ENCODE results near the gene HDDC3. TPM values are rescaled to one million over a fixed set of nuclear protein-coding genes. Genes with fewer than 3 reads are reported as not detected.
"Not testable (repeated sequence)": the region's sequence is repeated elsewhere in the genome, so short reads cannot be mapped to it uniquely, and the experiment has no call there.

Gene HDDC3
- total RNA-seq, 1 experiment from 2014 or later = 15.9 TPM

- Histone ChIP-seq H3K4me2 (ENCODE audit: low read depth, low read length, poor library complexity, severe bottlenecking) (peak overlapping the region; percentile 89), H3K79me2 (ENCODE audit: low read length) (peaks cover 5% of the 10 kb centered on the region; the same call in 1 of the 2 replicates), H4K20me1 (ENCODE audit: insufficient read depth, low read depth, low read length) (no peaks in the 10 kb centered on the region), H3K9ac (ENCODE audit: low read length) (peak overlapping the region; percentile 81), H3K36me3 (ENCODE audit: insufficient read depth, low read length) (0 out of 2 replicates have a peak, but pooled peaks cover 6% of the 10 kb centered on the region), H3K4me3 (ENCODE audit: low read length) (peak overlapping the region; percentile 75), H2AFZ (ENCODE audit: low read length) (peak overlapping the region; percentile 47; the same call in 1 of the 2 replicates), H3K27ac (ENCODE audit: low read length) (peak overlapping the region; percentile 65), H3K9me3 (ENCODE audit: low read length) (no peaks in the 10 kb centered on the region), H3K4me1 (ENCODE audit: low read length) (peaks cover 20% of the 10 kb centered on the region), H3K27me3 (ENCODE audit: low read length) (no peaks in the 10 kb centered on the region), H3K9me2 (replicated peaks; ENCODE audit: insufficient read depth, low read length) (no peaks in the 10 kb centered on the region)
- DNase-seq = peak; percentile 77
These were observed 30.9 kb downstream of the HDDC3 start for GRCh38 chr15:90901175-90902039.

- not testable (repeated sequence) for H3K27ac ChIP-seq (ENCODE audit: low read length); H3K27me3 ChIP-seq (ENCODE audit: low read length); H3K4me2 ChIP-seq (ENCODE audit: low read depth, low read length, poor library complexity, severe bottlenecking); H2AFZ ChIP-seq (ENCODE audit: low read length); H3K79me2 ChIP-seq (ENCODE audit: low read length); H4K20me1 ChIP-seq (ENCODE audit: insufficient read depth, low read depth, low read length); H3K4me3 ChIP-seq (ENCODE audit: low read length); H3K36me3 ChIP-seq (ENCODE audit: insufficient read depth, low read length); H3K9ac ChIP-seq (ENCODE audit: low read length); H3K9me3 ChIP-seq (ENCODE audit: low read length); H3K9me2 ChIP-seq (replicated peaks; ENCODE audit: insufficient read depth, low read length)
- peak; percentile 52 for DNase-seq
- peaks cover 11% of the 10 kb centered on the region for H3K4me1 ChIP-seq (ENCODE audit: low read length)
These were observed 35.2 kb downstream of the HDDC3 start for GRCh38 chr15:90897131-90897655.

DNA sequence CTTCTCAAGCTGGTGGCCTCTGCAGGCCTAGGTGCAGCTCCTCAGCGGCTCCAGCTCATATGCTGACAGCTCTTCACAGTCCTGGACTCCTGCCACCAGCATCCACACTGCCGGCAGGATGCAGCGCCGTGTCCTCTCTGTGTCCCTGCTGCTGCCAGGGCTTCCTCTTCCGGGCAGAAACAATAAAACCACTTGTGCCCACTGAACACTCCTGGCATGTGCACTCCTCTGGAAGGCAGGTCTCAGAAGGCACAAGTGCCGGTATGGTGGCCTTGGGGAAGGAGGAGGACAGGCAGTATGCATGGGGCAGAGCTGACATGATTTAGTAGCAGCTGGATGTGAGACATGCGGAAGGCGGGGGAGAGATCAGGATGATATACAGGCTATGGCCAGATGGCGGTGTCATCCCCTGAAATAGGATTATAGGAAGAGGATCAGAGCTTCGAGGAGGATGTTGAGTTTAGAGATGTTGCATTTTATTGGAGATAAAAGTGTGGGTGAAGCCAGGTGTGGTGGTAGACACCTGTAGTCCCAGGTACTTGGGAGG lies 36.7 kb downstream of the HDDC3 start:
- Histone ChIP-seq H3K27me3 (ENCODE audit: low read length) (no peaks in the 10 kb centered on the region), H3K4me1 (ENCODE audit: low read length) (no peaks in the 10 kb centered on the region), H3K9me3 (ENCODE audit: low read length) (no peaks in the 10 kb centered on the region), H3K9me2 (replicated peaks; ENCODE audit: insufficient read depth, low read length) (no peaks in the 10 kb centered on the region), H3K4me2 (ENCODE audit: low read depth, low read length, poor library complexity, severe bottlenecking) (no peak overlapping the region), H3K27ac (ENCODE audit: low read length) (no peak overlapping the region), H3K9ac (ENCODE audit: low read length) (no peak overlapping the region), H3K4me3 (ENCODE audit: low read length) (no peak overlapping the region), H2AFZ (ENCODE audit: low read length) (no peak overlapping the region), H3K36me3 (ENCODE audit: insufficient read depth, low read length) (no peaks in the 10 kb centered on the region; the same call in 1 of the 2 replicates), H4K20me1 (ENCODE audit: insufficient read depth, low read depth, low read length) (no peaks in the 10 kb centered on the region), H3K79me2 (ENCODE audit: low read length) (no peaks in the 10 kb centered on the region)
- no peak for DNase-seq

DNA sequence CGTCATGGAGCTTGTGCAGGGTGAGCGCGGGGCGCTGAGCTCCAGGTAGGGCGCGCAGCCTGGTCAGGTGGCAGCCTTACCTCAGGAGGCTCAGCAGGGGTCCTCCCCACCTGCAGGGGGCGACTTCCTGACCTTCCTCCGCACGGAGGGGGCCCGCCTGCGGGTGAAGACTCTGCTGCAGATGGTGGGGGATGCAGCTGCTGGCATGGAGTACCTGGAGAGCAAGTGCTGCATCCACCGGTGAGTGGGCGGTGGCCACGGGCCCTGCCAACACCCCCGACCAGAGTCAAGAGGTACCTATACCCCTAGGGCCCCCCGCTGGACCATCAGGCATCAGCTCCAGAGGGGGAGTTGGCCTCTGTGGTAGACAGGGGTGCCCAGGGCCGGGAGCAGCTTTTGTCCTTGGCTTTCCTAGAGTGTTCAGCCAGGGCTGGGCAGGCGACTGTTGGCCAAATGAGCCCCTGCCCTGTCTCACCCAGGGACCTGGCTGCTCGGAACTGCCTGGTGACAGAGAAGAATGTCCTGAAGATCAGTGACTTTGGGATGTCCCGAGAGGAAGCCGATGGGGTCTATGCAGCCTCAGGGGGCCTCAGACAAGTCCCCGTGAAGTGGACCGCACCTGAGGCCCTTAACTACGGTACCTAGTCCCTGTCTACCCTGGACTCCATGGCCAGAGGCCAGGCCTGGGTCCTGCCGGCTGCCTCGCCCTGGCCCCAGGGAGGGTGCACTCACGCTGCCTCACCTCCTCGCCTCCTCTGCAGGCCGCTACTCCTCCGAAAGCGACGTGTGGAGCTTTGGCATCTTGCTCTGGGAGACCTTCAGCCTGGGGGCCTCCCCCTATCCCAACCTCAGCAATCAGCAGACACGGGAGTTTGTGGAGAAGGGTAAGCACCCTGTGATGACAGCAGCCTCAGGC lies 38.9 kb downstream of the HDDC3 start:
- DNase-seq = no peak
- Histone ChIP-seq H3K9me3 (ENCODE audit: low read length) (no peaks in the 10 kb centered on the region), H3K4me3 (ENCODE audit: low read length) (peak overlapping the region; percentile 51; the same call in 1 of the 2 replicates), H3K9me2 (replicated peaks; ENCODE audit: insufficient read depth, low read length) (no peaks in the 10 kb centered on the region), H3K9ac (ENCODE audit: low read length) (peak overlapping the region; percentile 49), H2AFZ (ENCODE audit: low read length) (no peak overlapping the region), H3K4me2 (ENCODE audit: low read depth, low read length, poor library complexity, severe bottlenecking) (peak overlapping the region; percentile 12), H3K4me1 (ENCODE audit: low read length) (peaks cover 10% of the 10 kb centered on the region), H4K20me1 (ENCODE audit: insufficient read depth, low read depth, low read length) (no peaks in the 10 kb centered on the region), H3K27ac (ENCODE audit: low read length) (no peak overlapping the region), H3K36me3 (ENCODE audit: insufficient read depth, low read length) (no peaks in the 10 kb centered on the region; the same call in 1 of the 2 replicates), H3K79me2 (ENCODE audit: low read length) (no peaks in the 10 kb centered on the region), H3K27me3 (ENCODE audit: low read length) (no peaks in the 10 kb centered on the region)

- Histone ChIP-seq H3K27ac (ENCODE audit: low read length) (no peak overlapping the region), H3K9me3 (ENCODE audit: low read length) (no peaks in the 10 kb centered on the region), H3K4me2 (ENCODE audit: low read depth, low read length, poor library complexity, severe bottlenecking) (no peak overlapping the region), H3K79me2 (ENCODE audit: low read length) (no peaks in the 10 kb centered on the region), H3K9ac (ENCODE audit: low read length) (no peak overlapping the region), H4K20me1 (ENCODE audit: insufficient read depth, low read depth, low read length) (no peaks in the 10 kb centered on the region), H2AFZ (ENCODE audit: low read length) (no peak overlapping the region), H3K27me3 (ENCODE audit: low read length) (no peaks in the 10 kb centered on the region), H3K9me2 (replicated peaks; ENCODE audit: insufficient read depth, low read length) (no peaks in the 10 kb centered on the region), H3K36me3 (ENCODE audit: insufficient read depth, low read length) (no peaks in the 10 kb centered on the region; the same call in 1 of the 2 replicates), H3K4me1 (ENCODE audit: low read length) (peaks cover 10% of the 10 kb centered on the region), H3K4me3 (ENCODE audit: low read length) (peak overlapping the region; percentile 51; the same call in 1 of the 2 replicates)
- DNase-seq = no peak
These were observed 39.7 kb downstream of the HDDC3 start for GRCh38 chr15:90892498-90893174.

DNA sequence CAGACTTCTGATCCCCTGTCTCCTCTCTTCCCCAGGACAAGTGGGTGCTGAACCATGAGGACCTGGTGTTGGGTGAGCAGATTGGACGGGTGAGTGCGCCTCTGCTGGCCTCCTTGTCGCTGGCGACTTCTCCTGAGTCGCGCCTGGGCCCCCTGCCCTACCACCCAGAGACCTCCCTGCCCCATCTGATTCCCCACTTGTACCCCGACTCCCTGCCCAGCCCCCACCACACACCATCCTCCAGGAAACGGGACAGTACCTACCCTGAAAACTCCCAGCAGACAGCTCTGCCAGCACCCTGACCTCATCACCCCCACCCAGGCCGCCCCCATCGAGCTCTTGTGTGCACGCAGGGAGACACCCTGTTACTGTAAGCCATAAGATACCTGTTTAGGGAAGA lies 40.3 kb downstream of the HDDC3 start:
- Histone ChIP-seq H3K27me3 (ENCODE audit: low read length) (no peaks in the 10 kb centered on the region), H3K9ac (ENCODE audit: low read length) (no peak overlapping the region), H3K9me3 (ENCODE audit: low read length) (no peaks in the 10 kb centered on the region), H3K9me2 (replicated peaks; ENCODE audit: insufficient read depth, low read length) (no peaks in the 10 kb centered on the region), H3K4me2 (ENCODE audit: low read depth, low read length, poor library complexity, severe bottlenecking) (no peak overlapping the region), H3K4me1 (ENCODE audit: low read length) (peaks cover 10% of the 10 kb centered on the region), H3K27ac (ENCODE audit: low read length) (no peak overlapping the region), H3K4me3 (ENCODE audit: low read length) (no peak overlapping the region), H2AFZ (ENCODE audit: low read length) (no peak overlapping the region), H4K20me1 (ENCODE audit: insufficient read depth, low read depth, low read length) (no peaks in the 10 kb centered on the region), H3K36me3 (ENCODE audit: insufficient read depth, low read length) (no peaks in the 10 kb centered on the region; the same call in 1 of the 2 replicates), H3K79me2 (ENCODE audit: low read length) (no peaks in the 10 kb centered on the region)
- DNase-seq = no peak

- H3K4me3 ChIP-seq (ENCODE audit: low read length) = no peak overlapping the region
- no peak overlapping the region for H2AFZ ChIP-seq (ENCODE audit: low read length)
- H3K27me3 ChIP-seq (ENCODE audit: low read length) = no peaks in the 10 kb centered on the region
- no peak overlapping the region for H3K9ac ChIP-seq (ENCODE audit: low read length)
- no peaks in the 10 kb centered on the region for H3K9me2 ChIP-seq (replicated peaks; ENCODE audit: insufficient read depth, low read length)
- H3K79me2 ChIP-seq (ENCODE audit: low read length) = peaks cover 1% of the 10 kb centered on the region; the same call in 1 of the 2 replicates
- H3K9me3 ChIP-seq (ENCODE audit: low read length) = no peaks in the 10 kb centered on the region
- no peaks in the 10 kb centered on the region for H4K20me1 ChIP-seq (ENCODE audit: insufficient read depth, low read depth, low read length)
- H3K36me3 ChIP-seq (ENCODE audit: insufficient read depth, low read length) = no peaks in the 10 kb centered on the region; the same call in 1 of the 2 replicates
- no peak for DNase-seq
- H3K4me2 ChIP-seq (ENCODE audit: low read depth, low read length, poor library complexity, severe bottlenecking) = no peak overlapping the region
- H3K4me1 ChIP-seq (ENCODE audit: low read length) = peaks cover 12% of the 10 kb centered on the region
- no peak overlapping the region for H3K27ac ChIP-seq (ENCODE audit: low read length)
These were observed 40.9 kb downstream of the HDDC3 start for GRCh38 chr15:90891346-90891949.

All from Karpas-422 (cell line).